GM23338 (cell line): ENCODE measurements around the gene CRYBB2.
"Not testable (repeated sequence)": the region's sequence is repeated elsewhere in the genome, so short reads cannot be mapped to it uniquely, and the experiment has no call there.

ENCODE experiments used
- CREB1 ChIP-seq: fragments of 250-450 bp; sonication (Bioruptor Pico); IDR thresholded peaks from 2 replicates; pipeline ENCODE4 v1.5.0; 2020; ENCODE audit warnings: low read depth, mild to moderate bottlenecking, moderate library complexity
- EZH2 ChIP-seq: fragments of 200-600 bp; sonication (generic); IDR thresholded peaks from one replicate; pipeline ENCODE4 v1.8.0; 2017; ENCODE audit warnings: antibody characterized with exemption, mild to moderate bottlenecking, low read depth; ENCODE audit not compliant: unreplicated experiment
- EZH2phosphoT487 ChIP-seq: fragments of 200-600 bp; sonication (generic); IDR thresholded peaks from one replicate; pipeline ENCODE4 v1.8.1; 2018; ENCODE audit warnings: antibody characterized with exemption; ENCODE audit not compliant: unreplicated experiment
- JUNB ChIP-seq: IDR thresholded peaks from one replicate; pipeline ENCODE4 v1.6.1; 2016; ENCODE audit warnings: antibody characterized with exemption; ENCODE audit not compliant: unreplicated experiment
- NANOG ChIP-seq: IDR thresholded peaks from 2 replicates; pipeline ENCODE4 v1.6.1; 2016; ENCODE audit warnings: antibody characterized with exemption, borderline replicate concordance
- POLR2AphosphoS5 ChIP-seq: IDR thresholded peaks from 2 replicates; pipeline ENCODE4 v1.6.1; 2016; ENCODE audit warnings: antibody characterized with exemption, low read depth
- STAT1 ChIP-seq: IDR thresholded peaks from one replicate; pipeline ENCODE4 v1.6.1; 2016; ENCODE audit warnings: antibody characterized with exemption; ENCODE audit not compliant: unreplicated experiment
- ZNF114 ChIP-seq: fragments of 250-450 bp; sonication (Bioruptor Pico); IDR thresholded peaks from 2 replicates; pipeline ENCODE4 v1.5.0; 2020; ENCODE audit warnings: mild to moderate bottlenecking, moderate library complexity
- ZNF331 ChIP-seq: fragments of 250-450 bp; sonication (Bioruptor Pico); IDR thresholded peaks from 2 replicates; pipeline ENCODE4 v1.5.0; 2020; ENCODE audit warnings: low read depth, mild to moderate bottlenecking, moderate library complexity
- TF ChIP-seq, protein P1 (sequence below), 2 experiments: fragments of 200-600 bp in 1 of 2; sonication (generic) in 1 of 2; conservative IDR thresholded peaks; 2 replicates each; pipeline versions ENCODE4 v1.5.1 to v1.6.1; 2016 to 2017; ENCODE audit warnings: antibody characterized with exemption in 2 of 2, low read depth in 2 of 2, mild to moderate bottlenecking in 2 of 2, moderate library complexity in 1 of 2
- TF ChIP-seq, protein P2 (sequence below): IDR thresholded peaks from one replicate; pipeline ENCODE4 v1.6.1; 2018; ENCODE audit warnings: antibody characterized with exemption; ENCODE audit not compliant: unreplicated experiment
- TF ChIP-seq, protein P3 (sequence below): IDR thresholded peaks from 2 replicates; pipeline ENCODE4 v1.6.1; 2016; ENCODE audit warnings: antibody characterized with exemption
- TF ChIP-seq, protein P4 (sequence below): fragments of 250-450 bp; sonication (Bioruptor Pico); IDR thresholded peaks from 2 replicates; pipeline ENCODE4 v1.5.0; 2020; ENCODE audit warnings: mild to moderate bottlenecking, moderate library complexity

DNA sequence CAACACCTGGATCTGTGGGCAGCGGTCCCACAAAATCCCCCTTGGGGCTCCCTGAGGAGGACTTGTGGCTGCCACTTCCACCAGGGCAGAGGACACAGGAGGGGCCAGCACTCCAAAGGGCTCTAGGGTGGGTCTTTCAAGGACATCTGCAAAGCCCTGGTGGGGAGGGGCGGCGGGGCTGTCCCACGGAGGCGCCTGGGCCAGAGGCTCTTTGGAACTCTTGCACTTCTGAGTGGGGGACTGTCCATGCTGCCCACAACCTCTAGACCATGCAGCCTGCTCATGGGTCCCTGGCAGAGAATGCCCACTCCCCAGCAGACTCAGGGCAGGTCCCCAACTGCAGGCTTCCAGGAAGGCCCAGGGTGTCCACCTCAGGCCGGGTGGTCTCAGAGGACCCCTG, 41.1 kb upstream of the CRYBB2 start:
- TF ChIP-seq, protein P1, sequence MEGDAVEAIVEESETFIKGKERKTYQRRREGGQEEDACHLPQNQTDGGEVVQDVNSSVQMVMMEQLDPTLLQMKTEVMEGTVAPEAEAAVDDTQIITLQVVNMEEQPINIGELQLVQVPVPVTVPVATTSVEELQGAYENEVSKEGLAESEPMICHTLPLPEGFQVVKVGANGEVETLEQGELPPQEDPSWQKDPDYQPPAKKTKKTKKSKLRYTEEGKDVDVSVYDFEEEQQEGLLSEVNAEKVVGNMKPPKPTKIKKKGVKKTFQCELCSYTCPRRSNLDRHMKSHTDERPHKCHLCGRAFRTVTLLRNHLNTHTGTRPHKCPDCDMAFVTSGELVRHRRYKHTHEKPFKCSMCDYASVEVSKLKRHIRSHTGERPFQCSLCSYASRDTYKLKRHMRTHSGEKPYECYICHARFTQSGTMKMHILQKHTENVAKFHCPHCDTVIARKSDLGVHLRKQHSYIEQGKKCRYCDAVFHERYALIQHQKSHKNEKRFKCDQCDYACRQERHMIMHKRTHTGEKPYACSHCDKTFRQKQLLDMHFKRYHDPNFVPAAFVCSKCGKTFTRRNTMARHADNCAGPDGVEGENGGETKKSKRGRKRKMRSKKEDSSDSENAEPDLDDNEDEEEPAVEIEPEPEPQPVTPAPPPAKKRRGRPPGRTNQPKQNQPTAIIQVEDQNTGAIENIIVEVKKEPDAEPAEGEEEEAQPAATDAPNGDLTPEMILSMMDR (conservative IDR thresholded peaks at IDR 0.05; ENCODE audit: low read depth in 2 of 2), result not testable (repeated sequence)
- not testable (repeated sequence) for TF ChIP-seq POLR2AphosphoS5; EZH2; EZH2phosphoT487; CREB1 (CRISPR knock-in tag); ZNF331 (CRISPR knock-in tag); ZNF114 (CRISPR knock-in tag); NANOG; JUNB; STAT1
- TF ChIP-seq, protein P2, sequence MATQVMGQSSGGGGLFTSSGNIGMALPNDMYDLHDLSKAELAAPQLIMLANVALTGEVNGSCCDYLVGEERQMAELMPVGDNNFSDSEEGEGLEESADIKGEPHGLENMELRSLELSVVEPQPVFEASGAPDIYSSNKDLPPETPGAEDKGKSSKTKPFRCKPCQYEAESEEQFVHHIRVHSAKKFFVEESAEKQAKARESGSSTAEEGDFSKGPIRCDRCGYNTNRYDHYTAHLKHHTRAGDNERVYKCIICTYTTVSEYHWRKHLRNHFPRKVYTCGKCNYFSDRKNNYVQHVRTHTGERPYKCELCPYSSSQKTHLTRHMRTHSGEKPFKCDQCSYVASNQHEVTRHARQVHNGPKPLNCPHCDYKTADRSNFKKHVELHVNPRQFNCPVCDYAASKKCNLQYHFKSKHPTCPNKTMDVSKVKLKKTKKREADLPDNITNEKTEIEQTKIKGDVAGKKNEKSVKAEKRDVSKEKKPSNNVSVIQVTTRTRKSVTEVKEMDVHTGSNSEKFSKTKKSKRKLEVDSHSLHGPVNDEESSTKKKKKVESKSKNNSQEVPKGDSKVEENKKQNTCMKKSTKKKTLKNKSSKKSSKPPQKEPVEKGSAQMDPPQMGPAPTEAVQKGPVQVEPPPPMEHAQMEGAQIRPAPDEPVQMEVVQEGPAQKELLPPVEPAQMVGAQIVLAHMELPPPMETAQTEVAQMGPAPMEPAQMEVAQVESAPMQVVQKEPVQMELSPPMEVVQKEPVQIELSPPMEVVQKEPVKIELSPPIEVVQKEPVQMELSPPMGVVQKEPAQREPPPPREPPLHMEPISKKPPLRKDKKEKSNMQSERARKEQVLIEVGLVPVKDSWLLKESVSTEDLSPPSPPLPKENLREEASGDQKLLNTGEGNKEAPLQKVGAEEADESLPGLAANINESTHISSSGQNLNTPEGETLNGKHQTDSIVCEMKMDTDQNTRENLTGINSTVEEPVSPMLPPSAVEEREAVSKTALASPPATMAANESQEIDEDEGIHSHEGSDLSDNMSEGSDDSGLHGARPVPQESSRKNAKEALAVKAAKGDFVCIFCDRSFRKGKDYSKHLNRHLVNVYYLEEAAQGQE, result not testable (repeated sequence)
- TF ChIP-seq, protein P3, sequence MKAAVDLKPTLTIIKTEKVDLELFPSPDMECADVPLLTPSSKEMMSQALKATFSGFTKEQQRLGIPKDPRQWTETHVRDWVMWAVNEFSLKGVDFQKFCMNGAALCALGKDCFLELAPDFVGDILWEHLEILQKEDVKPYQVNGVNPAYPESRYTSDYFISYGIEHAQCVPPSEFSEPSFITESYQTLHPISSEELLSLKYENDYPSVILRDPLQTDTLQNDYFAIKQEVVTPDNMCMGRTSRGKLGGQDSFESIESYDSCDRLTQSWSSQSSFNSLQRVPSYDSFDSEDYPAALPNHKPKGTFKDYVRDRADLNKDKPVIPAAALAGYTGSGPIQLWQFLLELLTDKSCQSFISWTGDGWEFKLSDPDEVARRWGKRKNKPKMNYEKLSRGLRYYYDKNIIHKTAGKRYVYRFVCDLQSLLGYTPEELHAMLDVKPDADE, result not testable (repeated sequence)
- TF ChIP-seq, protein P4, sequence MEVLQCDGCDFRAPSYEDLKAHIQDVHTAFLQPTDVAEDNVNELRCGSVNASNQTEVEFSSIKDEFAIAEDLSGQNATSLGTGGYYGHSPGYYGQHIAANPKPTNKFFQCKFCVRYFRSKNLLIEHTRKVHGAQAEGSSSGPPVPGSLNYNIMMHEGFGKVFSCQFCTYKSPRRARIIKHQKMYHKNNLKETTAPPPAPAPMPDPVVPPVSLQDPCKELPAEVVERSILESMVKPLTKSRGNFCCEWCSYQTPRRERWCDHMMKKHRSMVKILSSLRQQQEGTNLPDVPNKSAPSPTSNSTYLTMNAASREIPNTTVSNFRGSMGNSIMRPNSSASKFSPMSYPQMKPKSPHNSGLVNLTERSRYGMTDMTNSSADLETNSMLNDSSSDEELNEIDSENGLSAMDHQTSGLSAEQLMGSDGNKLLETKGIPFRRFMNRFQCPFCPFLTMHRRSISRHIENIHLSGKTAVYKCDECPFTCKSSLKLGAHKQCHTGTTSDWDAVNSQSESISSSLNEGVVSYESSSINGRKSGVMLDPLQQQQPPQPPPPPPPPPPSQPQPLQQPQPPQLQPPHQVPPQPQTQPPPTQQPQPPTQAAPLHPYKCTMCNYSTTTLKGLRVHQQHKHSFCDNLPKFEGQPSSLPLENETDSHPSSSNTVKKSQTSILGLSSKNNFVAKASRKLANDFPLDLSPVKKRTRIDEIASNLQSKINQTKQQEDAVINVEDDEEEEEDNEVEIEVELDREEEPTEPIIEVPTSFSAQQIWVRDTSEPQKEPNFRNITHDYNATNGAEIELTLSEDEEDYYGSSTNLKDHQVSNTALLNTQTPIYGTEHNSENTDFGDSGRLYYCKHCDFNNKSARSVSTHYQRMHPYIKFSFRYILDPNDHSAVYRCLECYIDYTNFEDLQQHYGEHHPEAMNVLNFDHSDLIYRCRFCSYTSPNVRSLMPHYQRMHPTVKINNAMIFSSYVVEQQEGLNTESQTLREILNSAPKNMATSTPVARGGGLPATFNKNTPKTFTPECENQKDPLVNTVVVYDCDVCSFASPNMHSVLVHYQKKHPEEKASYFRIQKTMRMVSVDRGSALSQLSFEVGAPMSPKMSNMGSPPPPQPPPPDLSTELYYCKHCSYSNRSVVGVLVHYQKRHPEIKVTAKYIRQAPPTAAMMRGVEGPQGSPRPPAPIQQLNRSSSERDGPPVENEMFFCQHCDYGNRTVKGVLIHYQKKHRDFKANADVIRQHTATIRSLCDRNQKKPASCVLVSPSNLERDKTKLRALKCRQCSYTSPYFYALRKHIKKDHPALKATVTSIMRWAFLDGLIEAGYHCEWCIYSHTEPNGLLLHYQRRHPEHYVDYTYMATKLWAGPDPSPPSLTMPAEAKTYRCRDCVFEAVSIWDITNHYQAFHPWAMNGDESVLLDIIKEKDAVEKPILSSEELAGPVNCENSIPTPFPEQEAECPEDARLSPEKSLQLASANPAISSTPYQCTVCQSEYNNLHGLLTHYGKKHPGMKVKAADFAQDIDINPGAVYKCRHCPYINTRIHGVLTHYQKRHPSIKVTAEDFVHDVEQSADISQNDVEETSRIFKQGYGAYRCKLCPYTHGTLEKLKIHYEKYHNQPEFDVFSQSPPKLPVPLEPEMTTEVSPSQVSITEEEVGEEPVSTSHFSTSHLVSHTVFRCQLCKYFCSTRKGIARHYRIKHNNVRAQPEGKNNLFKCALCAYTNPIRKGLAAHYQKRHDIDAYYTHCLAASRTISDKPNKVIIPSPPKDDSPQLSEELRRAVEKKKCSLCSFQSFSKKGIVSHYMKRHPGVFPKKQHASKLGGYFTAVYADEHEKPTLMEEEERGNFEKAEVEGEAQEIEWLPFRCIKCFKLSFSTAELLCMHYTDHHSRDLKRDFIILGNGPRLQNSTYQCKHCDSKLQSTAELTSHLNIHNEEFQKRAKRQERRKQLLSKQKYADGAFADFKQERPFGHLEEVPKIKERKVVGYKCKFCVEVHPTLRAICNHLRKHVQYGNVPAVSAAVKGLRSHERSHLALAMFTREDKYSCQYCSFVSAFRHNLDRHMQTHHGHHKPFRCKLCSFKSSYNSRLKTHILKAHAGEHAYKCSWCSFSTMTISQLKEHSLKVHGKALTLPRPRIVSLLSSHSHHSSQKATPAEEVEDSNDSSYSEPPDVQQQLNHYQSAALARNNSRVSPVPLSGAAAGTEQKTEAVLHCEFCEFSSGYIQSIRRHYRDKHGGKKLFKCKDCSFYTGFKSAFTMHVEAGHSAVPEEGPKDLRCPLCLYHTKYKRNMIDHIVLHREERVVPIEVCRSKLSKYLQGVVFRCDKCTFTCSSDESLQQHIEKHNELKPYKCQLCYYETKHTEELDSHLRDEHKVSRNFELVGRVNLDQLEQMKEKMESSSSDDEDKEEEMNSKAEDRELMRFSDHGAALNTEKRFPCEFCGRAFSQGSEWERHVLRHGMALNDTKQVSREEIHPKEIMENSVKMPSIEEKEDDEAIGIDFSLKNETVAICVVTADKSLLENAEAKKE (CRISPR knock-in tag), result not testable (repeated sequence)
